Measurements from ENCODE around the gene TFF2.

Gene TFF2

DNA sequence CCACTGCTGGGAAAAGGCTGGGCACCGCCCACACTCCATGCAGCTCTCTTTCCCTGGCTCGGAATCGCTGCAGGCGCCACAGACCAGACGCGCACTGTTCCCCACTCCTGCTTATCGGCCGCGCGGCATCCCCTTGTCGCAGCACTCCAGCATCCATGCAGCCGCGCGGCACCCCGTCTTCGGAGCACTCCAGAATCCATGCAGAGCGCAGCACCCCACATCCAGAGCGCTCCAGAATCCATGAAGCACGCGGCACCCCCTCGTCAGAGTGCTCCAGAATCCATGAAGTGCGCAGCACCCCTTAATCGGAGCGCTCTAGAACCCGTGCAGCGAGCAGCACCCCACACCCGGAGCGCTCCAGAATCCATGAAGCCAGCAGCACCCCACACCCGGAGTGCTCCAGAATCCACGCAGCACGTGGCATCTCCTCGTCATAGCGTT, 45.1 kb downstream of the TFF2 start:
- DNase-seq (ENCODE audit: low read depth) = no peak

- no peak for DNase-seq (ENCODE audit: low read depth)
These were observed 46.0 kb downstream of the TFF2 start for GRCh38 chr21:42304556-42305454.

GRCh38 chr21:42303443-42303842, 47.4 kb downstream of the TFF2 start:
- DNase-seq (ENCODE audit: low read depth) = no peak

- DNase-seq (ENCODE audit: low read depth) = no peak
These were observed 48.0 kb downstream of the TFF2 start for GRCh38 chr21:42302794-42303193.

- no peak for DNase-seq (ENCODE audit: low read depth)
These were observed 48.6 kb downstream of the TFF2 start for GRCh38 chr21:42302076-42302650.

- DNase-seq (ENCODE audit: low read depth) = no peak
These were observed 49.3 kb downstream of the TFF2 start for GRCh38 chr21:42301371-42302075.

GRCh38 chr21:42300956-42301355, 49.8 kb downstream of the TFF2 start:
- no peak for DNase-seq (ENCODE audit: low read depth)

DNA sequence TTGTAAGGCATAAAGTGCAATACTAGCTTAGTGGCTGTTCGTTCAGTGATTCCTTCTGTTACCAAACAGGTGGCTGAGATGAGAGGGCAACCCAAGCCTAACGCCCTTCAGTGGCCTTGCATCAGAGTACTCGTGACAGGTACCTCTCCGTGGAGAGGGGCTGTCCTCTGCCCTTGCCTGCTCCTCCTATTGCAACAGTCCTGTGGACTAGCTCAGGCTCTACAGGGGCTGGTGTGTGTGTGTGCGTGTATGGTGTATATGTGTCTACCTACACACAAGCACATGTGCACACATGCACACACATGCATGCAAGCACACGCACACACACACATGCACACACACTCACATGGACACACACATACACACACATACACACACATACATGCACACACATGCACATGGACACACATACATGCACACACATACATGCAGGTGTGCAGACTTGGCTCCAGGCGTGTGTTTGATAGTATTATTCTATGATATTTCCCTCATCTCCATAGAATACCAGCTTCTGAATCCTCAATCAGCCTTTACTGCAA, 50.7 kb downstream of the TFF2 start:
- no peak for DNase-seq (ENCODE audit: low read depth)

DNA sequence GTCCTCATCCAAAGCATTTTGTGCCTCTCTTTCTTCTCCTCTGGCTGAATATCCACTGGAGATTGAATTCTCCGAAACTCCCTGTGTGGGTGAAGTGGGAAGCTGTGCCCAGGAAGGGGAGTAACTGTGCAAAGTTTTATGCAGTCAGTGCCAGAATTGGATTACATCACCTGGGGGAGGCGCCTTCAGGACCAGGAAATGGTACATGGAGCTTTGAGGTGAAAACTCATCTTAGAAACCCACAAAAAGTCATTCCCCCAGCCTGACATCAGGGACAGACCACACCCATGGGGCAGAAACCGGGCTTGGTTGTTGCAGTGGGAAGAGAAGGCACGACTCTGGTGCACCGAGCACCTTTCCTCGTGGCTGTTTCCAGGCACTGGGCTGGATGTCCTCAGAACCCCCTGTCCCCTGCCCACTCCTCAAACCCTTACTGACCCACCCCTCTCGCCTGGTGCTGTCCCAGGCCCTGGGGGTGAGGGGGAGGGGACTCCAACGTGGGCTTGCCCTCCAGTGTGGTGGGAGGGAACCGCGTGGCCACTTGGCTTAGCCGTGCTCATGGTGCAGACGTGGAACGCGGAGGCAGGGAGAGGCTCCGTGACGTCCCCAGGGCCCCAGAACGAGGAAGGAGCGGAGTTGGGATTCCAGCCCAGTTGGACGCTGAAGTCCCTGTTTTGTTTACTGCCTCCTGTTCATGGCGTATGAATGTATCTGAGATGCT, 51.3 kb downstream of the TFF2 start:
- DNase-seq (ENCODE audit: low read depth) = no peak

DNA sequence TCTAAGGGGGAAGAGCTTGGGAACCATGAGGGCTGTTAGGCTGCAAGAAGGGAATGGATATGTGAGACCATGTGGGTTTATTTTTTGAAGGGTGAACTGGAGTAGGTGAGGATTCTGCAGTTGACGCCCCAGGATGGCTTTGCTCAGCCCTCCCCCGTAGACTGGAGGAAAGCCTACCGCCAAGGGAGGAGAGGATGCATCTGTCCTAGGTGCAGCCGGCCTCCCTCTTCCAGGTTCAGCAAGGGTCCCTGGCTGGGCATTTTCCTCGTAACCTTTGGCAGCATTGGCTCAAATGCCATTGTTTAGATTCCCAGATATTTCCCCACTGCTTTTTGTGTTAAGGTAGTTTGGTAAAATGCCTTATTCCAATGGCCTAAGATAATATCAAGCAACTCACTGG, 52.1 kb downstream of the TFF2 start:
- no peak for DNase-seq (ENCODE audit: low read depth)

- no peak for DNase-seq (ENCODE audit: low read depth)
These were observed 52.6 kb downstream of the TFF2 start for GRCh38 chr21:42298237-42298636.

GRCh38 chr21:42297377-42297776, 53.4 kb downstream of the TFF2 start:
- no peak for DNase-seq (ENCODE audit: low read depth)

DNA sequence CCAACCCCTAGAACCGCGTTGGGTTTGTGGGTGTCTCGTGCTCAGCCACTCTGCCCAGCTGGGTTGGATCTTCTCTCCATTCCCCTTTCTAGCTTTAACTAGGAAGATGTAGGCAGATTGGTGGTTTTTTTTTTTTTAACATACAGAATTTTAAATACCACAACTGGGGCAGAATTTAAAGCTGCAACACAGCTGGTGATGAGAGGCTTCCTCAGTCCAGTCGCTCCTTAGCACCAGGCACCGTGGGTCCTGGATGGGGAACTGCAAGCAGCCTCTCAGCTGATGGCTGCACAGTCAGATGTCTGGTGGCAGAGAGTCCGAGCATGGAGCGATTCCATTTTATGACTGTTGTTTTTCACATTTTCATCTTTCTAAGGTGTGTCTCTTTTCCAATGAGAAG, 54.3 kb downstream of the TFF2 start:
- no peak for DNase-seq (ENCODE audit: low read depth)
